HepG2 (cell line): ENCODE data around the gene SPDYE6. TPM values are rescaled to one million over a fixed set of nuclear protein-coding genes. Genes with fewer than 3 reads are reported as not detected.
A peak's percentile ranks its signal among the peaks of the same experiment; 100 is the strongest.

Experiments
- ATAC-seq: fragments of 200-7000 bp; cut with Tn5 transposase; 3 replicates; pipeline ENCODE4 v1.9.1; 2020; ENCODE audit warnings: mild to moderate bottlenecking, moderate library complexity
- BruUV-seq: library from RNA; stranded (reverse); fragments of 400-500 nt; replicated peaks from 2 replicates; lab custom pipeline; 2021; lab: Mats Ljungman, UMichigan
- CTCF ChIA-PET: fragments of 300-600 bp; formaldehyde crosslinking; extraction: SDS; loops from one replicate; lab custom pipeline; 2021; ENCODE audit warnings: low total read pairs, inconsistent platforms, low intra/inter-chr PET ratio; lab: Yijun Ruan, JAX
- POLR2A ChIA-PET: fragments of 350-600 bp; sonication (Branson Sonifier 250); formaldehyde crosslinking; loops from one replicate; lab custom pipeline; 2020; ENCODE audit warnings: antibody characterized with exemption, inconsistent platforms; lab: Yijun Ruan, JAX
- DNase-seq: peaks from one replicate; pipeline ENCODE4 v3.0.0-alpha.2; 2015; ENCODE audit warnings: low spot score
- FAIRE-seq: peaks from 3 replicates; lab custom pipeline; 2011; peaks lifted over from hg19 to GRCh38; lab: Jason Lieb, UNC
- H2AFZ ChIP-seq: one replicate; pipeline ENCODE4 v1.6.1; 2011; ENCODE audit warnings: low read length, inconsistent platforms
- H3K27ac ChIP-seq: fragments of 300-600 bp; 3 replicates; pipeline ENCODE4 v1.8.0; 2011; ENCODE audit warnings: mixed run types, mild to moderate bottlenecking, mixed read lengths, low read length, inconsistent platforms; ENCODE audit not compliant: insufficient read depth; ENCODE audit errors: extremely low read length
- H3K27me3 ChIP-seq, 2 experiments: fragments of 200-600 bp in 1 of 2; 2 replicates in 1 of 2; 3 replicates in 1 of 2; pipeline versions ENCODE4 v1.6.0 to v1.8.0; 2011; ENCODE audit warnings: low read length in 2 of 2, mild to moderate bottlenecking in 2 of 2, moderate library complexity in 2 of 2, inconsistent platforms in 1 of 2; ENCODE audit not compliant: insufficient read depth in 2 of 2, control insufficient read depth in 1 of 2
- H3K36me3 ChIP-seq, 2 experiments: fragments of 200-600 bp in 1 of 2; replicated peaks in 1 of 2; 2 replicates in 1 of 2; 3 replicates in 1 of 2; pipeline versions ENCODE4 v1.5.1 to v1.8.0; 2011; ENCODE audit warnings: low read length in 2 of 2, inconsistent platforms in 1 of 2; ENCODE audit not compliant: insufficient read depth in 2 of 2, control insufficient read depth in 1 of 2
- H3K4me1 ChIP-seq: 2 replicates; pipeline ENCODE4 v1.5.1; 2012; ENCODE audit warnings: low read length, inconsistent platforms; ENCODE audit not compliant: insufficient read depth
- H3K4me2 ChIP-seq: 2 replicates; pipeline ENCODE4 v1.6.0; 2011; ENCODE audit warnings: low read depth, low read length, inconsistent platforms
- H3K4me3 ChIP-seq, 3 experiments: fragments of 200-600 bp in 1 of 3; sonication (generic), shearing (Covaris generic) in 1 of 3; replicated peaks in 1 of 3; 2 replicates each; pipeline ENCODE4 v1.5.1; 2011 to 2016; ENCODE audit warnings: low read length in 3 of 3, inconsistent platforms in 2 of 3, low read depth in 2 of 3, mild to moderate bottlenecking in 2 of 3, control low read depth in 1 of 3, mixed read lengths in 1 of 3; ENCODE audit not compliant: insufficient read depth in 1 of 3
- H3K79me2 ChIP-seq: one replicate; pipeline ENCODE4 v1.6.1; 2011; ENCODE audit warnings: low read length, inconsistent platforms; ENCODE audit not compliant: insufficient read depth
- H3K9ac ChIP-seq: 2 replicates; pipeline ENCODE4 v1.6.0; 2011; ENCODE audit warnings: mild to moderate bottlenecking, low read depth, low read length, inconsistent platforms; ENCODE audit not compliant: insufficient read depth
- H3K9me3 ChIP-seq: 2 replicates; pipeline ENCODE4 v1.5.1; 2012; ENCODE audit warnings: mild to moderate bottlenecking, low read length
- H4K20me1 ChIP-seq: 2 replicates; pipeline ENCODE4 v1.6.0; 2011; ENCODE audit warnings: inconsistent platforms, mild to moderate bottlenecking, low read length, moderate library complexity; ENCODE audit not compliant: insufficient read depth
- DBP ChIP-seq: sonication (generic); formaldehyde crosslinking; IDR thresholded peaks from 2 replicates; pipeline ENCODE4 v1.4.0; 2020; ENCODE audit warnings: missing genetic modification reagents; ENCODE audit errors: not compliant biosample characterization
- FOSL2 ChIP-seq: sonication (generic); formaldehyde crosslinking; IDR thresholded peaks from 2 replicates; pipeline ENCODE4 v1.4.0; 2020; ENCODE audit warnings: missing genetic modification reagents
- FOXP1 ChIP-seq, 2 experiments: fragments of 450-650 bp in 1 of 2; IDR thresholded peaks; 2 replicates each; pipeline ENCODE4 v1.6.1; 2017 to 2018; ENCODE audit warnings: antibody characterized with exemption in 1 of 2
- HINFP ChIP-seq: sonication (generic); formaldehyde crosslinking; IDR thresholded peaks from 2 replicates; pipeline ENCODE4 v1.4.0; 2020; ENCODE audit warnings: low read depth, mild to moderate bottlenecking, missing genetic modification reagents
- HMGA1 ChIP-seq: sonication (generic); formaldehyde crosslinking; conservative IDR thresholded peaks from 2 replicates; pipeline ENCODE4 v1.4.0; 2020; ENCODE audit warnings: missing genetic modification reagents
- IKZF4 ChIP-seq: sonication (generic); formaldehyde crosslinking; IDR thresholded peaks from 2 replicates; pipeline ENCODE4 v1.5.1; 2020; ENCODE audit warnings: borderline replicate concordance, mild to moderate bottlenecking, low read depth, missing genetic modification reagents; ENCODE audit errors: not compliant biosample characterization
- ISX ChIP-seq: sonication (generic); formaldehyde crosslinking; conservative IDR thresholded peaks from 2 replicates; pipeline ENCODE4 v1.5.0; 2020; ENCODE audit warnings: missing genetic modification reagents
- JARID2 ChIP-seq: sonication (generic); formaldehyde crosslinking; IDR thresholded peaks from 2 replicates; pipeline ENCODE4 v1.8.1; 2023; ENCODE audit warnings: missing genetic modification reagents, inconsistent platforms; ENCODE audit not compliant: insufficient replicate concordance
- NRL ChIP-seq: sonication (generic); formaldehyde crosslinking; IDR thresholded peaks from 2 replicates; pipeline ENCODE4 v1.5.0; 2020; ENCODE audit warnings: missing genetic modification reagents, mild to moderate bottlenecking, moderate library complexity, borderline replicate concordance
- PAWR ChIP-seq: sonication (generic); formaldehyde crosslinking; IDR thresholded peaks from 2 replicates; pipeline ENCODE4 v1.4.0; 2020; ENCODE audit warnings: missing genetic modification reagents, mild to moderate bottlenecking, borderline replicate concordance
- SRSF1 ChIP-seq: fragments of 200-400 bp; formaldehyde crosslinking; optimal IDR thresholded peaks from 2 replicates; pipeline ENCODE3; 2017; ENCODE audit warnings: mild to moderate bottlenecking, low read depth, low read length, moderate library complexity
- ZMYM4 ChIP-seq: sonication (generic); formaldehyde crosslinking; IDR thresholded peaks from 2 replicates; pipeline ENCODE4 v1.8.1; 2023; ENCODE audit warnings: mild to moderate bottlenecking, missing genetic modification reagents
- ZNF337 ChIP-seq: sonication (generic); formaldehyde crosslinking; IDR thresholded peaks from 2 replicates; pipeline ENCODE4 v1.5.1; 2020; ENCODE audit warnings: missing genetic modification reagents, low read depth, mild to moderate bottlenecking, borderline replicate concordance
- ZNF687 ChIP-seq: sonication (generic); formaldehyde crosslinking; IDR thresholded peaks from 2 replicates; pipeline ENCODE4 v1.5.1; 2020; ENCODE audit warnings: mild to moderate bottlenecking, missing genetic modification reagents, moderate library complexity
- ZNF790 ChIP-seq: sonication (generic); formaldehyde crosslinking; IDR thresholded peaks from 2 replicates; pipeline ENCODE4 v1.8.0; 2022; ENCODE audit warnings: missing genetic modification reagents, mild to moderate bottlenecking, borderline replicate concordance
- WGBS: methylation state at CpG from one replicate; pipeline ENCODE4 v1.1.6; 2017; ENCODE audit warnings: low lambda C conversion rate; 5-methylcytosine and 5-hydroxymethylcytosine counted together
- in situ Hi-C: cut with HindIII; loops from 2 replicates; pipeline ENCODE4 v1.10.0; 2017; ENCODE audit warnings: low pct_unique_long_range_greater_than_20kb; ENCODE audit not compliant: extremely low pct_ligation_motif_present
- intact Hi-C: fragments of 100-400 bp; cut with micrococcal nuclease; formaldehyde crosslinking; loops from one replicate; pipeline ENCODE4 v1.10.0; 2022; ENCODE audit not compliant: unreplicated experiment
- polyA plus RNA-seq, 8 experiments: library from polyadenylated mRNA; depleted of rRNA in 3 of 8; stranded (reverse) in 7 of 8; unstranded in 1 of 8; fragments of >200 nt; fragmentation: Illumina TruSeq in 4 of 8; extraction: Trizol in 4 of 8; gene quantifications; 2 replicates each; pipeline versions ENCODE4 v1.2.1 to v1.2.3, GENCODE V29; 2011 to 2016; ENCODE audit warnings: low read depth in 4 of 8, missing spikeins in 1 of 8, mixed read lengths in 1 of 8; ENCODE audit not compliant: insufficient read depth in 1 of 8
- total RNA-seq, 5 experiments: library from RNA; depleted of rRNA; stranded (reverse); fragments of >200 nt; fragmentation: Illumina TruSeq; extraction: Trizol; gene quantifications; 2 replicates each; pipeline ENCODE4 v1.2.3, GENCODE V29; 2016; ENCODE audit warnings: low read depth in 1 of 5

The SPDYE6 gene
- total and polyA plus RNA-seq, 2 of the 13 experiments (the other 11 are each of a cell fraction or from before 2014, with no cell fraction given), result 0.07 TPM; not detected in 1

- in situ Hi-C loops, result no loop called here
- no peak overlapping the region for H3K27ac ChIP-seq
- DNase-seq (peak; percentile 72), ATAC-seq (peak; percentile 77), FAIRE-seq (peak; percentile 30)
- H3K36me3 ChIP-seq, result no peaks in the 10 kb centered on the region
- H3K9me3 ChIP-seq, result no peaks in the 10 kb centered on the region
- H4K20me1 ChIP-seq, result no peaks in the 10 kb centered on the region
- H3K4me3 ChIP-seq, result peak overlapping the region; percentile 31 to 63 (median 48); a peak in 5 of 6 replicates
- no peak overlapping the region for H3K9ac ChIP-seq
- CTCF ChIA-PET, result no interaction called here
- peaks cover 0 to 5% of the 10 kb centered on the region in 2 experiments; a peak in 1 of 5 replicates for H3K27me3 ChIP-seq
- no peaks in the 10 kb centered on the region for H3K79me2 ChIP-seq
- POLR2A ChIA-PET, result interaction anchor here (0.8 to 1.3 kb wide), 3 partner anchors 20 to 56 kb away, joined by 3 to 6 read pairs (median 3); partner anchors contain the start of gene SH2B2
- intact Hi-C loops, result no loop called here
- 3% methylated on average over 9 of the region's 17 CpGs for WGBS
- no peak overlapping the region for H2AFZ ChIP-seq
- no TSS peak for BruUV-seq
- H3K4me1 ChIP-seq, result peaks cover 28% of the 10 kb centered on the region
- H3K4me2 ChIP-seq, result peak overlapping the region; percentile 72
- peak; percentile 22; the same call in 1 of the 2 replicates for TF ChIP-seq NRL
- peak; percentile 89 for TF ChIP-seq FOSL2 (CRISPR knock-in tag)
- TF ChIP-seq HINFP (CRISPR knock-in tag), result no peak
- no peak for TF ChIP-seq DBP (CRISPR knock-in tag)
- no peak for TF ChIP-seq ISX (CRISPR knock-in tag)
- no peak for TF ChIP-seq ZNF790 (CRISPR knock-in tag)
- TF ChIP-seq HMGA1 (CRISPR knock-in tag), result no peak
- no peak for TF ChIP-seq JARID2 (CRISPR knock-in tag)
- TF ChIP-seq ZNF337 (CRISPR knock-in tag), result 0 out of 2 replicates have a peak, but pooled peaks have one; percentile 66
- no peak for TF ChIP-seq IKZF4 (CRISPR knock-in tag)
- no peak for TF ChIP-seq FOXP1 (IDR thresholded peaks at IDR 0.05)
- peak; percentile 72 for TF ChIP-seq FOXP1 (CRISPR knock-in tag; IDR thresholded peaks at IDR 0.05)
- no peak for TF ChIP-seq PAWR (CRISPR knock-in tag)
- TF ChIP-seq ZNF687 (CRISPR knock-in tag), result peak; percentile 86
- TF ChIP-seq SRSF1, result no peak
- TF ChIP-seq ZMYM4 (CRISPR knock-in tag), result no peak
Observed at GRCh38 chr7:102306916-102307677, 49.1 kb downstream of the SPDYE6 start.
